Activated CD4-positive, alpha-beta T cell treated with anti-CD3 and anti-CD28 coated beads, Interleukin-2, amount 50 U/mL, for 4 hours (primary cell): ENCODE data around the gene CLCN3.
"Not testable (repeated sequence)": the region's sequence is repeated elsewhere in the genome, so short reads cannot be mapped to it uniquely, and the experiment has no call there.

Experiments
- DNase-seq, 2 experiments: peaks; one replicate each; pipeline ENCODE4 v3.0.0-alpha.2; 2020

CLCN3 gene

DNA sequence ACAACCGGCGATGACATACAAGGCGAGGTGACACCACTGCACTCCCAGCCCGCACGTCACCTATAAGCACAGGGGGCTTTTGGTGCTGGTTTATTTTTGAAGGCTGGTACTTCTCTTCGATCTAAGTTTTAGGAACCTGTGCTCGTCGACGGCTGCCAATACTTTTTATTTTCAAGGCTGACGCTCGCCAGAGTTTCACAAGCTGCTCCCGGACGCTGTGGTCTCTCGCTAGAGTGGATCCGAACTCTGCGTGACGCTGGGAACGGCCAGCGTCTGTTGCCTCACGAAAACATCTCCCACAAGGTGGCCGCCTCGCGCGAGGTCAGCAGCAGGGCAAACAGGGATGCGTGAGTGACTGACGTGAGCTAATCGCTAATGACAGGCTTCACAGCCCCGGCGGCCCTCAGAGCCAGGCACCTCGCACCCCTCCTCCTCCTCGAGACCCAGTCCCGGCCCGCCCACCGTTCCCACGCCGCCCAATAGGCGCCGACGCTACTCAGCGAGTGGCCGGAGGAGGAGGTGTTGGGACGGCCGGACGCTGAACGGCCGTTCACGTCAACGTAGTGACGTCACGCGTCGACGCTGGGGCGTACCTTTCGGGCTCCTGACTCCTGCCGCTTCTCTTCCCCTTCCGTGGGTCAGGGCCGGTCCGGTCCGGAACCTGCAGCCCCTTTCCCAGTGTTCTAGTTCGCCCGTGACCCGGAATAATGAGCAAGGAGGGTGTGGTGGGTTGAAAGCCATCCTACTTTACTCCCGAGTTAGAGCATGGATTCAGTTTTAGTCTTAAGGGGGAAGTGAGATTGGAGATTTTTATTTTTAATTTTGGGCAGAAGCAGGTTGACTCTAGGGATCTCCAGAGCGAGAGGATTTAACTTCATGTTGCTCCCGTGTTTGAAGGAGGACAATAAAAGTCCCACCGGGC lies at the start of gene CLCN3:
TSS of gene CLCN3 (plus strand) at position 621 of the 922 bp plus-strand sequence. CDS start 15,351 bp downstream, outside the sequence.
- DNase-seq = peak; percentile 68

DNA sequence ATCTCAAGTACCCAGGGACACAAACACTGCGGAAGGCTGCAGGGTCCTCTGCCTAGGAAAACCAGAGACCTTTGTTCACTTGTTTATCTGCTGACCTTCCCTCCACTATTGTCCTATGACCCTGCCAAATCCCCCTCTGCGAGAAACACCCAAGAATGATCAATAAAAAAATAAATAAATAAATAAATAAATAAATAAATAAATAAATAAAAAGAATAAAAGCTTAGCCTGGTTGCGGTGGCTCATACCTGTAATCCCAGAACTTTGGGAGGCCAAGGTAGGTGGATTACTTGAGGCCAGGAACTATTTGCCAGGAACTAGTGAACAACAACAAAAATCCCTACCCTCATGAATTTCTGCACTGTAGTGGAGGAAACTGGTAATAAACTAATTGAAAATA lies 49.4 kb upstream of the CLCN3 start:
- DNase-seq = not testable (repeated sequence)

DNA sequence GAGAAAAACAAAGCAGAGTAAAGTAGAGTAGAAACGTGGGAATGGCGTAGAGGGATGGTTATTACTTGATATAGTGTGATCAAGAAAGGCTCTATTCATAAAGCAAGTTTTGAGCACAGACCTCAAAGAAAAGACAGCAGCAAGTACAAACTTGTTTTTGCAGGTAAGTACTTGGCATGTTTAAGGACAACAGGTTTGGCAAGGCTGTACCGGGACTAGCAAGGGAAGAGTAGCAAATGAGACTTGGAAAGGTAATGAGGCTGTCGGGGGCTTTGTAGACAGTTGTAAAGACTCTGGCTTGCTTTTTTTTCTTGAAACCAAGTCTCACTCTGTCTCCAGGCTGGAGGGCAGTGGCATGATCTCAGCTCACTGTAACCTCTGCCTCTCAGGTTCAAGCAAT lies 48.9 kb upstream of the CLCN3 start:
- DNase-seq = no peak

GRCh38 chr4:169573889-169574288 lies 46.5 kb upstream of the CLCN3 start:
- no peak for DNase-seq

DNA sequence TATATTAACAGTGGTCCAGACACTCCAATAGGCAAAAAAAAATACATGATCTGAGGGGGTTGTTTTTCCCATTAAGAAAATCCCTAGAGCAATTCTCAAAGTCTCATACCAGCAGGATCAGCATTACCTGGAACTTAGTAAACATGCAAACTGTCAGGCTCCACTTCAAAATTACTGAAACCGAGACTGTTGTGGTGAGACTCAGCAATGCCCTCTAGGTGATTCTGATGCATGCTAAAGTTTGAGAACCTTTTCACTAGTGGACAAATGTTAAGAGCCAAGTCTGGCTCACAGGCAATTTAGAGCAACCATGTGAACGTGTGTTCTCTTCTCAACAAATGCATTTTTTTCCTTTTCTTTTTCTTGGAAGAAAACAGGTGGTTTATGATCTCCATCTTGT lies 38.2 kb upstream of the CLCN3 start:
- DNase-seq = no peak

- no peak for DNase-seq
Measured at GRCh38 chr4:169582706-169583105, 37.7 kb upstream of the CLCN3 start.

- DNase-seq = no peak
Measured at GRCh38 chr4:169583563-169583962, 36.8 kb upstream of the CLCN3 start.

DNA sequence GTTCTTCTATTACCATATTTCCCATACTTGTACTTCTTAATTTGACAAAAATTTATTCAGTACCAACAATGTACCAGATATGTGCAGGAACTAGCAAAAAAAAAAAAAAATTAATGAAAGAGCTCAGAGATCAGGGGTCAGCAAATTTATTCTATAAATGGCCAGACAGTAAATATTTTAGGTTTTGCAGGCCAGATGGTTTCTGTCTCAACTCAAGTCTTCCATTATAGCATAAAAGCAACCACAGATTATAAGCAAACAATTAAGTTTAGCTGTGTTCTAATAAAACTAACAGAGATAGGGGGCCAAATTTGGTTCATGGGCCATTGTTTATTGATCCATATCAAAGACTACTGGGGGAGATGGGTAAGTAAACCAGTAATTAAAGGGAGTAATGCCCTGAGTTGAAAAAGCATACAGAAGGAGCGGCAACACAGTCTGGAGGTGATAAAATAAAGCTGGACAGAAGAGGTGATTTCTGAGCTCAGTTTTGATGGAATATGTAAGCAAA lies 27.3 kb upstream of the CLCN3 start:
- DNase-seq = no peak

DNA sequence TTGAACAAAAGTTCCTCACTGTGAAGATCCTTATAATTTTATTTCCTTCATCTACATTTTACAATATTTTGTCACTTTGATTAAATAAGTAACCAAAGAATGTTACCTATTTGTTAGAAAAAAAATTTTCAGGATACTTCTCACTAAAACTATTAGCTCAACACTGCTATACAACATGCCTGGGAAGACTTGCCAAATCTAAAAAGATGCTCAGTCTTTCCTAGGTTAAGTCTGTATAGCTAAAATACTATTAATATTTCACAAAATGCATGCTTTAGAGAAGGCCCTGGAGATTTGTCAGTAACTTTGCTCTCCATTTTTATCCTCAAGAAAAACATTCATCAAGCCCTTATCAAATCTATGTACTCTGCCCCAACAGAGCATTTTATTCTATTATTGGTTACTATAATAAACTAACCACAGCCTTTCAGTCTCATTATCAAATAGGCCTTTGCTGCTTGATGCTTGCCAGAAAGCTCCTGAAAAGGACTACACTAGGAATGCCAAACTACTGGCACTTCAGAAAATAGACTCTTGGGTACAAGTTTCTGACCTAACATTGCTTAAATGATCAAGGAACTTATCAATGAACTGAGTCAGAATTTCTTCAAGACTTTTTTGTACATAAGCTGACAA lies 25.7 kb upstream of the CLCN3 start:
- no peak for DNase-seq

GRCh38 chr4:169601016-169601771 lies 19.2 kb upstream of the CLCN3 start:
- no peak for DNase-seq

- no peak for DNase-seq
Measured at GRCh38 chr4:169603312-169603711, 17.1 kb upstream of the CLCN3 start.

DNA sequence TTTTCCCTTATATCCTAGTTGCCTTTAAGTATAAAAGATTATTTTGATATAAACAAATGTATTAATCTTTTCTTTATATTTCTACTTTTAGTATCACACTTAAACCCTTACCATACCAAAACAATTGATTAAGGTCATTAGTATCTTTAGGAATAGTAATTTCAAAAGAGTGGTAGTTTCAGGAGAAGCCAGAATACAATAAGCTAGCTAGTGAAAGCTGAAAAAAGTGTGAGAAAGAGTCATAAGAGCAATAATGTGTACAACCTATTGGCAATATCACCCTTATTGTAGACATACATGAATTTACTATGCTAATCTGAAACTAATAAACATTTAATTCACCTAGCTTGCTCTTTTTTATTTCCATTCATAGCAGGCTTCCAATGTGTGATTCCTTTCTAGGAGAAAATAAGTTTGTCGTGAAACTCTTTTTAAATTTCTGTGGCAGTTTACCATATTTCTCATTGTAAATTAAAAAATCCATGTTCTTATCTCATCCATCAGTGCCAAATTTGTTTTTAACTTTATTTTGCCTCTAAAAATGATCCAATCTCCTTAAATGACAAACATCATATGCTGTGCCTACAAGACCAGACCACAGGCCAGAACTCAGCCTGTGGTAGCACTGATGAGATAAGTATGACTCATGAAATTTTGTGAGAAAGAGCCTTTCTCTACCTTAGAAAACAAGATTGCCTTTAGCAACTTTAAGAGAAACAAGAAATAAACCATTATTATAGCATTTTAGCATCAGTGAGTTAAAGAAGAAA lies 16.1 kb upstream of the CLCN3 start:
- no peak for DNase-seq

DNA sequence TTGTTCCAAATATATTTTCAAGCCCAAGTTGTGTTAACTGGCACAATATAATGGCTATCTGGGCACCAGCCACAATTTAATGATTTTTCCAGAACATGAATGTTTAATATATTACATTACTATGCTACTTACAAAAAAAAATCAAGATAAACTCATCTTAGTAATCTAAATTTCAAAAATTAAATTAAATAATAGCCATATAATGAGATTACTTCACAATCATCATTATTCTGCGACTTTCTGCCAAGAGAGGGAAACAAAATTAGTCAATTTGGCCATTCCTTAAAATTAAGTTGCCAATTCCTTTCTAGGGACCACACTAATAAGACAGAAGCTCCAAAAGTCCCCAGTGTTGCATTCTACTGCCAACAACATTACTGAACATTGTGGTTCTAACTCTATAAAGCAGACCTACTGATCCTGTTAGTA lies 15.5 kb upstream of the CLCN3 start:
- no peak for DNase-seq

- DNase-seq = no peak
Measured at GRCh38 chr4:169611157-169611556, 9.2 kb upstream of the CLCN3 start.

DNA sequence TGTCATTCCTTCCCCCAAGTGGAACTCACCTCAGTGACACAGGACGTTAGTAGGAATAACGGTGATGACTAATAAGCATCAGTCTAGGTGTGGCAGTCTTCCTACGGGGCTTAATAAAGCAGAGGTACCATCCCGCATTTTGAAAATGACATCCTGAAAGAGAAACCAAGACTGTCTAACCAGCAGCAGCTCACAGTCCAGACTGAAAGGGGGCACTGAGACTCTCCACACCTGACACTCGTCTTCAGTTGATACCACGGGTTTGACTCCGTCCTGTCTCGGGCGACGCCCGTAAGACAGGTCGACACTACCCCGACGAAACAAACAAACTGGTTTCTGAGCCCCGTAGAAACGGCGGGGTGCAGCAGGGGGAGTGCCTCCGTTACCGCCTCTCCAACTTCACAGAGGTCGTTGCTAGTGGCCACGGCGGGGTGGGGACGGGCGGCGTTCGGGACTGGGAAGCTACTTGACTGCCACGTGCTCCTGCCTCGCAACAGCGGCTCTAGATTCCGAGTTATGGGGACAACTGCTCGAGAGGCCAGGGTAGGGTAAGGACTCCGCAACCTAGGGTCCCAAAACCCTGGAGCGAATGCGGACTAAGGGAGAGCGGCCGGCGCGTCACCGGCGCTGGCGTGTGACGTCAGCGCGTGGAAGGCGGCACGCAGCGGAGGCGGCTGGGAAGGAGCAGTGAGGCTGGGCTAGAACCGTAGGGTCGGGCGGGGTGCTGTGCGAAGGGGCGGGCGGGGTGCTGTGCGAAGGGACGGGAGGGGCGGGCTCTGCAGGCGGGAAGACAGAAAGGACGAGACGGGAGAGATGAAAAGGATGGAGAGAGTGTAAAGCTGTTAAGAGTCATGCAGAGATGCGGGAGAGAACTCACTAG lies 8.1 kb upstream of the CLCN3 start, which contains the start of gene NEK1:
TSS of gene NEK1 (minus strand) at position 593 of the 880 bp plus-strand sequence. CDS start 9,953 bp downstream, outside the sequence.
- DNase-seq = peak; percentile 81 to 83

DNA sequence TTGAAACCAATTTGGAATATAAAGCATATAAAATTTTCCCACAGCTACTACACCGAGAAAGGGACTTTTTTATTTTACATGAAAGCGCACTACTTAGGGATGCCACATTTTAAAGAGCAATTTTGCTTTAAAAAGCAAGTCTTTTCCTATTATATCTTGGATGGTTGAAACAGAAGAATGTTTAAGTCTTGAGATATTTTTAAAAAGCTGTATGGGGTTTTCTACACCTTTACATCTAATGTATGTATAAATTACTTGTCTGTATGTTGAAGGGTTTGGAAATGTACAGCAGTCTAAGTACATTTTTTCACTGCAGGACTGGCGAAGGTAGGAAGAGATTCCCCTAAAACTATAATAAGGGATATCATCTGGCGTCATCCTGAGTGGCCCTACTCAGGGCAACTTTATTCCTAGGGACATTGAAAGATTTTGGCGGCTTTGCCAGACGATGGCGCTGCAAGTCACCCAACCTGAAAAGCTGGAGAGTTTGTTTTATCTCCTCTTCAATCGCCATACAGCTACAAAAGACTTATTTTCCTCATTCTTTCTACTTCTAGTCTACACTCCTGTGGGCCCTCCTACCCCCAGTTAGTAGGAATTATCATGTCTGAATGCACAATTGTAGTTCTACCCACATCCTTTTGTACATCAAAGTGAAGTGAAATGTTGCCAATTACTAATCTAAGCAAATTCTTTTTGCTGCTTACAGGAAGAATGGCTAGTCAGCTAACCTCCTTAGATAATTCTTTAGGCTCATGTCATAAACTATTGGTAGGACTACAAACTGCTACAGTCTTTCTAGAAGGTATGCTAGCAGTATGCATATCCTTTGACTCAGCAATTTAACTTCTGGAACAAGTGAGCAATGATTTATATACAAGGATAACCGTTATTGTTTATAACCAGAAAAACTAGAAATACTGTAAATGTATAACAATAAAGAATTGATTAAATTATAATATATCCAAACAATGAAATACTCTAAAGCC lies 7.2 kb upstream of the CLCN3 start:
- DNase-seq = peak; percentile 63 to 71

- DNase-seq = no peak
Measured at GRCh38 chr4:169615467-169616106, 4.8 kb upstream of the CLCN3 start.

GRCh38 chr4:169616846-169617245 lies 3.5 kb upstream of the CLCN3 start:
- no peak for DNase-seq

DNA sequence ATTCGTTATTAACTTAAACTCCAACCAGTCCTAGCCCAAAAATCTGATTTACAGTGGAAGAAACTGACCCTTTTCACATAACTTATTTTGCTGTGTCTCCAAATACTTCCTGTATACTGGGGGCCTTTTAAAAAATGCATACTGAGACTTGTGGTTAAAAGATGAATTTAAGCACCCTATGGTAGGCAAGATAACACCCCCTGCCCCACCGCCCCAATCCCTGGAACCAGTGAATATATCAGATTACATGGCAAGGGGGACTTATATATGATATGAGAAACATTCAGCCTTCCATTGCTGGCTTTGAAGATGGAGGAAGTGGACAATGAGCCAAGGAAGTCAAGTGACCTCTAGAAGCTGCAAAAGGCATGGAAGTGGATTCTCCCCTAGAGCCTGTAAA lies 3.1 kb upstream of the CLCN3 start:
- no peak for DNase-seq
